GM21367 (cell line): ENCODE results near the gene PCDHGC5.

Experiments used
- ATAC-seq: cut with Tn5 transposase; IDR thresholded peaks from one replicate; pipeline ENCODE4 v1.9.1; 2021; ENCODE audit not compliant: unreplicated experiment

PCDHGC5 gene

GRCh38 chr5:141488591-141489561 lies at the start of gene PCDHGC5:
Gene PCDHGC5, plus strand, starts transcription at chr5:141489081. Its CDS starts 160 bp downstream, at chr5:141489241.
- ATAC-seq: no peak

GRCh38 chr5:141439411-141440141 lies 49.3 kb upstream of the PCDHGC5 start:
- ATAC-seq: no peak

- ATAC-seq: no peak
Measured at GRCh38 chr5:141440341-141440740, 48.5 kb upstream of the PCDHGC5 start.

- ATAC-seq: no peak
Measured at GRCh38 chr5:141441571-141442170, 47.2 kb upstream of the PCDHGC5 start.

DNA sequence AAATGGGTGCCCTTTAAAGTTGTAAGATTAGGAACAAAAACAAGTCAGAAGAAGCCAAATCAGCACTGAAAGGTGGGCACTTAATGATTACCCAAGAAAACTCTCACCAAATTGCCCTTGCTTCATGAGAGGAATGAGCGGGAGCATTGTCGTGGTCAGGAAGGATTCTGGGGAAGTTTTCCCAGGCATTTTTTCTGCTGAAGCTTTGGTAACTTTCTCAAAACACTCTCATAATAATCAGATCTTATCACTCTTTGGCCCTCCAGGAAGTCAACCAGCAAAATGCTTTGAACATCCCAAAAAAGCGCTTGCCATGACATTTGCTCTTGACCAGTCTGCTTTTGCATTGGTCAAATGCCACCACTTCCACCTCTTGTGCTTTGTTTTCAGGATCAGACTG lies 23.5 kb upstream of the PCDHGC5 start:
- no peak for ATAC-seq

GRCh38 chr5:141475625-141476131 lies 13.2 kb upstream of the PCDHGC5 start, which contains the start of gene PCDHGC3:
Gene PCDHGC3, plus strand, starts transcription at chr5:141475966. Its CDS starts 151 bp downstream, at chr5:141476117.
- ATAC-seq: peak; percentile 99

- peak; percentile 21 for ATAC-seq
Measured at GRCh38 chr5:141476132-141476911, 12.6 kb upstream of the PCDHGC5 start.

DNA sequence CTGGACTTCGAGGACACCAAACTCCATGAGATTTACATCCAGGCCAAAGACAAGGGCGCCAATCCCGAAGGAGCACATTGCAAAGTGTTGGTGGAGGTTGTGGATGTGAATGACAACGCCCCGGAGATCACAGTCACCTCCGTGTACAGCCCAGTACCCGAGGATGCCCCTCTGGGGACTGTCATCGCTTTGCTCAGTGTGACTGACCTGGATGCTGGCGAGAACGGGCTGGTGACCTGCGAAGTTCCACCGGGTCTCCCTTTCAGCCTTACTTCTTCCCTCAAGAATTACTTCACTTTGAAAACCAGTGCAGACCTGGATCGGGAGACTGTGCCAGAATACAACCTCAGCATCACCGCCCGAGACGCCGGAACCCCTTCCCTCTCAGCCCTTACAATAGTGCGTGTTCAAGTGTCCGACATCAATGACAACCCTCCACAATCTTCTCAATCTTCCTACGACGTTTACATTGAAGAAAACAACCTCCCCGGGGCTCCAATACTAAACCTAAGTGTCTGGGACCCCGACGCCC lies 11.8 kb upstream of the PCDHGC5 start:
- ATAC-seq: no peak

- ATAC-seq: no peak
Measured at GRCh38 chr5:141477815-141478214, 11.1 kb upstream of the PCDHGC5 start.

GRCh38 chr5:141478321-141478945 lies 10.4 kb upstream of the PCDHGC5 start:
- no peak for ATAC-seq

DNA sequence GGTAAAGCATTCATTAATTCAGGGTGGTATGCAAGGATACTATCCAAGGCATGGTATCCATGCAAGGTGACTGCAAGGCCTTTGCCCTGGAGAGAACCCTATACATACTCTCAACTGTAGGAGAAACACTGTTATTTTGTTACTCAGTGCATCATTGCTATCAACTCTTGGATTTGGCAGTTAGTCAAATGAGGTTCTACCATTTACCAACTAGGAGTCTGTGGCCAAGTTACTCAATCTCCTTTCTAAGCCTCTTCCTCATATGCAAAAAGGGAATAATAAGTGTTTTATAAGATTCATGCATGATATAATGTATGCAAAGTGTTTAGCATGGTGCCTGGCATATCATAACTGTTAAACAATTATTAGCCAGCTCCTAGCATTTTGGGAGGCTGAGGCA lies 9.1 kb upstream of the PCDHGC5 start:
- no peak for ATAC-seq

DNA sequence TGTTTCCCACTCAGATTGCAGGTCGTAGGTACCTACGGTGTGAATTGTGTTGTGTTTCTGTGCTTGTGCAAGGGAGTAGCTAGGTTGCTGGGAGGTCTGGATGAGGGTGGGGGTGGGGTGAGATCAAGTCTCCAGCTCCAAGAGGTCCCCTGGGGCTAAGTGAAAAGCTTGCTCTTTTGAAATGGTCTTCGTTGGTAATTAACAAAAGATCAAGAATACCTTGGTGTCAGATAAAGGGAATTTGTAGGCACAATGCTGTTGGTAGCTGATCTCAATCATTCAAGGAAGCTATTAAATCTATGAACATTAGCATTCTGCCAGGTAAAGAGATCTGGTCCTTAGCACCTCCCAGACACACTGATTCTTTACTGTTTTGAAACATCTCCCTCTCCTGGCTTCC lies 5.0 kb upstream of the PCDHGC5 start:
- ATAC-seq: no peak

DNA sequence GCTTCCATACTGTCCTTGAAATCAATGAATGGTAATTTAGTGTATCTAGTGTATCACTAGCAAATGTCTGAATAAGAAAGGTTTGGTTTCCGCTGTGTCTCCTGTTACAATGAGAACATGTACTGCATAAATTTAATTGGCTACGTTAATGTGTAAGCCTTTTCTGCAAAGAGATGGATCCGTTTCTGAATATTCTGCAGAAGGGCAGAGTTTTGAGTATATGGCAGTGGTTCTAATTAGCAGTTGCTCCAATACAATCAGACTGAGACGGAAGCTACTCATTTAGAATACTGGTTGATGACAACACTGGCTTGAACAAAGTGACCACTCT lies 4.6 kb upstream of the PCDHGC5 start:
- no peak for ATAC-seq

- ATAC-seq: no peak
Measured at GRCh38 chr5:141484641-141485311, 4.1 kb upstream of the PCDHGC5 start, which contains the start of gene PCDHGC4. Gene PCDHGC4, plus strand, starts transcription at chr5:141485030. Its CDS starts 144 bp downstream, at chr5:141485174.

DNA sequence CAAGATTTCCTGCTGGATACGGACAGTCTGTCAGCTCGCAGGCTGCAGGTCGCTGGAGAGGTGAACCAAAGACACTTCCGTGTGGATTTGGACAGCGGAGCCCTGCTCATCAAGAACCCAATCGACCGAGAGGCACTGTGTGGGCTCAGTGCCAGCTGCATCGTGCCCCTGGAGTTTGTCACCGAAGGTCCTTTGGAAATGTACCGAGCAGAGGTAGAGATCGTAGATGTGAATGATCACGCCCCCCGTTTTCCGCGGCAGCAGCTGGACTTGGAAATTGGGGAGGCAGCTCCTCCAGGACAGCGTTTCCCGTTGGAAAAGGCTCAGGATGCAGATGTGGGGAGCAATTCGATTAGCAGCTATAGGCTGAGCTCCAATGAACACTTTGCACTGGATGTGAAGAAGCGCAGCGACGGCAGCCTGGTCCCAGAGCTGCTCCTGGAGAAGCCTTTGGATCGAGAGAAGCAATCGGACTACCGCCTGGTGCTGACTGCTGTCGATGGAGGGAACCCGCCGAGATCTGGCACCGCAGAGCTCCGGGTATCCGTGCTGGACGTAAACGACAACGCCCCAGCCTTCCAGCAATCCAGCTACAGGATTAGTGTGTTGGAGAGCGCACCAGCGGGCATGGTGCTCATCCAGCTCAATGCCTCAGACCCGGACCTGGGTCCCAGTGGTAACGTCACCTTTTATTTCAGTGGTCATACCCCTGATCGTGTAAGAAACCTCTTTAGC lies 3.4 kb upstream of the PCDHGC5 start:
- ATAC-seq: no peak

GRCh38 chr5:141486091-141486490 lies 2.8 kb upstream of the PCDHGC5 start:
- no peak for ATAC-seq

DNA sequence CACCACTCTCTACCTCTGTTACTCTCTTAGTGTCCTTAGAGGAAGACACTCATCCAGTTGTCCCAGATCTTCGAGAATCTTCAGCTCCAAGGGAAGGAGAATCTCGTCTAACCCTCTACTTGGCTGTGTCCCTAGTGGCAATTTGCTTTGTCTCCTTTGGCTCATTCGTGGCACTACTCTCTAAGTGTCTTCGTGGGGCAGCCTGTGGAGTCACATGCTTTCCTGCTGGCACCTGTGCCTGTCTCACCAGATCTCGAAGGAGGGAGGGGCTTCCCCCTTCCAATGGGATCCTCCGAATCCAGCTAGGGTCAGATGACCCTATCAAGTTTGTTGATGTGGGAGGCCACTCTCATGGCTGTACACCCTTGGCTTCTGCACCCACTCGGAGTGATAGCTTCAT lies 1.8 kb upstream of the PCDHGC5 start:
- ATAC-seq: no peak

DNA sequence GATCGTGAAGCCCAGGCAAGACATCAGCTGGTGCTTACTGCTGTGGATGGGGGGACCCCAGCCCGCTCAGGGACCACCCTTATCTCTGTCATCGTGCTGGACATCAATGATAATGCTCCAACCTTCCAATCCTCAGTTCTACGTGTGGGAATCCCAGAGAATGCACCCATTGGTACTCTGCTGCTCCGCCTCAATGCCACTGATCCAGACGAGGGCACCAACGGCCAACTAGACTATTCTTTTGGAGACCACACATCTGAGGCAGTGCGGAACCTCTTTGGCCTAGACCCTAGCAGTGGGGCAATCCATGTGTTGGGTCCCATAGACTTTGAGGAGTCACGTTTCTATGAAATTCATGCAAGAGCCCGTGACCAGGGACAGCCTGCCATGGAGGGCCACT lies 960 bp downstream of the PCDHGC5 start:
- ATAC-seq: no peak

GRCh38 chr5:141490271-141490670 lies 1.4 kb downstream of the PCDHGC5 start:
- no peak for ATAC-seq
